WTC11 (cell line): ENCODE data around the gene FCSK. TPM values are rescaled to one million over a fixed set of nuclear protein-coding genes. Genes with fewer than 3 reads are reported as not detected.

Experiments used
- ATAC-seq: fragments of 200-7000 bp; cut with Tn5 transposase; 2 replicates; pipeline ENCODE4 v1.10.0; 2021; ENCODE audit warnings: mild to moderate bottlenecking, moderate library complexity
- CTCF ChIA-PET: fragments of 300-600 bp; sonication (Branson Sonifier 250); formaldehyde crosslinking; loops from one replicate; lab custom pipeline; 2021; ENCODE audit warnings: antibody characterized with exemption; lab: Charles Lee
- POLR2A ChIA-PET: fragments of 350-600 bp; sonication (Branson Sonifier 250); formaldehyde crosslinking; loops from one replicate; lab custom pipeline; 2021; ENCODE audit warnings: antibody characterized with exemption; lab: Charles Lee
- DNase-seq: peaks from one replicate; pipeline ENCODE4 v3.0.0; 2021; ENCODE audit warnings: low spot score
- H3K27ac Mint-ChIP-seq: 2 replicates; pipeline ENCODE4 v1.8.0; 2021; ENCODE audit warnings: mixed read lengths
- H3K27me3 Mint-ChIP-seq: 2 replicates; pipeline ENCODE4 v1.8.0; 2021; ENCODE audit warnings: low read depth, mild to moderate bottlenecking, moderate library complexity, mixed read lengths
- H3K36me3 Mint-ChIP-seq: 2 replicates; pipeline ENCODE4 v1.8.0; 2021; ENCODE audit warnings: mixed read lengths
- H3K4me1 Mint-ChIP-seq: 2 replicates; pipeline ENCODE4 v1.8.0; 2022; ENCODE audit warnings: mixed read lengths
- H3K4me3 Mint-ChIP-seq: 2 replicates; pipeline ENCODE4 v1.8.0; 2021; ENCODE audit warnings: mild to moderate bottlenecking, moderate library complexity, mixed read lengths
- H3K9me3 Mint-ChIP-seq: 2 replicates; pipeline ENCODE4 v1.8.0; 2021; ENCODE audit warnings: mixed read lengths
- AFF4 ChIP-seq: sonication (generic); formaldehyde crosslinking; IDR thresholded peaks from 2 replicates; pipeline ENCODE4 v1.8.1; 2023; ENCODE audit warnings: mild to moderate bottlenecking, missing genetic modification reagents, borderline replicate concordance
- CDX4 ChIP-seq: fragments of 250-450 bp; sonication (Bioruptor Pico); IDR thresholded peaks from 2 replicates; pipeline ENCODE4 v1.9.0; 2021; ENCODE audit warnings: moderate library complexity, mild to moderate bottlenecking, inconsistent platforms, borderline replicate concordance
- CREM ChIP-seq: sonication (generic); formaldehyde crosslinking; IDR thresholded peaks from 2 replicates; pipeline ENCODE4 v1.8.1; 2022; ENCODE audit warnings: mild to moderate bottlenecking, missing genetic modification reagents, moderate library complexity
- E2F4 ChIP-seq: sonication (generic); formaldehyde crosslinking; IDR thresholded peaks from 2 replicates; pipeline ENCODE4 v1.8.1; 2022; ENCODE audit warnings: low read depth, mild to moderate bottlenecking, moderate library complexity, missing genetic modification reagents, borderline replicate concordance
- EMX1 ChIP-seq: fragments of 250-450 bp; sonication (Bioruptor Pico); IDR thresholded peaks from 2 replicates; pipeline ENCODE4 v1.8.0; 2021; ENCODE audit warnings: mild to moderate bottlenecking
- MXD4 ChIP-seq: fragments of 250-450 bp; sonication (Bioruptor Pico); IDR thresholded peaks from 2 replicates; pipeline ENCODE4 v1.8.0; 2021; ENCODE audit warnings: mild to moderate bottlenecking, moderate library complexity, borderline replicate concordance
- PRDM15 ChIP-seq: sonication (generic); formaldehyde crosslinking; IDR thresholded peaks from 2 replicates; pipeline ENCODE4 v1.8.0; 2022; ENCODE audit warnings: missing genetic modification reagents
- PRRX2 ChIP-seq: fragments of 250-450 bp; sonication (Bioruptor Pico); IDR thresholded peaks from 2 replicates; pipeline ENCODE4 v1.8.0; 2021; ENCODE audit warnings: mild to moderate bottlenecking
- SOX15 ChIP-seq: fragments of 250-450 bp; sonication (Bioruptor Pico); IDR thresholded peaks from 2 replicates; pipeline ENCODE4 v1.9.0; 2021; ENCODE audit warnings: mild to moderate bottlenecking
- TCF7 ChIP-seq: sonication (generic); formaldehyde crosslinking; IDR thresholded peaks from 2 replicates; pipeline ENCODE4 v1.8.0; 2022; ENCODE audit warnings: mild to moderate bottlenecking, low read depth, missing genetic modification reagents, moderate library complexity
- USF1 ChIP-seq: sonication (generic); formaldehyde crosslinking; IDR thresholded peaks from 2 replicates; pipeline ENCODE4 v1.8.0; 2022; ENCODE audit warnings: mild to moderate bottlenecking, missing genetic modification reagents
- ZNF263 ChIP-seq: sonication (generic); formaldehyde crosslinking; IDR thresholded peaks from 2 replicates; pipeline ENCODE4 v1.8.1; 2022; ENCODE audit warnings: low read depth, mild to moderate bottlenecking, moderate library complexity, missing genetic modification reagents
- ZNF317 ChIP-seq: sonication (generic); formaldehyde crosslinking; IDR thresholded peaks from 2 replicates; pipeline ENCODE4 v1.8.1; 2023; ENCODE audit warnings: low read depth, mild to moderate bottlenecking, moderate library complexity, missing genetic modification reagents, borderline replicate concordance
- ZNF512 ChIP-seq: sonication (generic); formaldehyde crosslinking; IDR thresholded peaks from 2 replicates; pipeline ENCODE4 v1.8.1; 2022; ENCODE audit warnings: missing genetic modification reagents, borderline replicate concordance
- ZNF671 ChIP-seq: fragments of 250-450 bp; sonication (Bioruptor Pico); IDR thresholded peaks from 2 replicates; pipeline ENCODE4 v1.8.0; 2021; ENCODE audit warnings: mild to moderate bottlenecking
- total RNA-seq: library from RNA; stranded (reverse); gene quantifications from 3 replicates; pipeline ENCODE4 v1.2.3, GENCODE V29; 2021

The FCSK gene
- total RNA-seq, 1 experiment from 2014 or later = 10.6 TPM

GRCh38 chr16:70481929-70482536 is 27.6 kb downstream of the FCSK start (continued):
- no peak for TF ChIP-seq ZNF317

GRCh38 chr16:70482624-70483023 is 28.2 kb downstream of the FCSK start:
- DNase-seq (no peak), ATAC-seq (no peak)
- ChIA-PET CTCF (interaction anchor here (0.5 to 5.3 kb wide), 2 partner anchors 12 to 97 kb away, joined by 4 to 22 read pairs; no protein-coding TSS in a partner anchor), POLR2A (interaction anchor here (1.2 kb wide), 1 partner anchor 40 kb away, joined by 3 read pairs; the partner anchor contains the start of gene COG4)
- TF ChIP-seq AFF4 (CRISPR knock-in tag) (no peak), SOX15 (CRISPR knock-in tag) (no peak), ZNF512 (CRISPR knock-in tag) (no peak), EMX1 (CRISPR knock-in tag) (no peak), CREM (CRISPR knock-in tag) (no peak), MXD4 (CRISPR knock-in tag) (no peak), TCF7 (CRISPR knock-in tag) (no peak), E2F4 (CRISPR knock-in tag) (no peak), PRRX2 (no peak), USF1 (no peak), ZNF263 (CRISPR knock-in tag) (no peak), CDX4 (CRISPR knock-in tag) (no peak), ZNF671 (CRISPR knock-in tag) (no peak), PRDM15 (CRISPR knock-in tag) (no peak)
- no peaks in the 10 kb centered on the region for H3K9me3 Mint-ChIP-seq
- H3K4me1 Mint-ChIP-seq = 0 out of 2 replicates have a peak, but pooled peaks cover 3% of the 10 kb centered on the region
- no peak overlapping the region for H3K4me3 Mint-ChIP-seq
- peaks cover 12% of the 10 kb centered on the region; the same call in 1 of the 2 replicates for H3K36me3 Mint-ChIP-seq
- H3K27me3 Mint-ChIP-seq = no peaks in the 10 kb centered on the region
- no peak overlapping the region for H3K27ac Mint-ChIP-seq
